Caco-2 (cell line): ENCODE results near the gene NDEL1. TPM values are rescaled to one million over a fixed set of nuclear protein-coding genes. Genes with fewer than 3 reads are reported as not detected.

ENCODE experiments used
- BruUV-seq: library from RNA; stranded (reverse); fragments of 400-500 nt; replicated peaks from 2 replicates; lab custom pipeline; 2021; lab: Mats Ljungman, UMichigan
- CTCF ChIA-PET: fragments of 300-600 bp; sonication (Branson Sonifier 250); formaldehyde crosslinking; loops from one replicate; lab custom pipeline; 2022; ENCODE audit warnings: antibody characterized with exemption; lab: Charles Lee
- POLR2A ChIA-PET: fragments of 300-600 bp; sonication (Branson Sonifier 250); formaldehyde crosslinking; loops from one replicate; lab custom pipeline; 2022; ENCODE audit warnings: antibody characterized with exemption; lab: Charles Lee
- DNase-seq, 2 experiments: peaks; one replicate each; pipeline versions ENCODE4 v3.0.0 to v3.0.0-alpha.2; 2020 to 2022
- H3K27me3 ChIP-seq: replicated peaks from 2 replicates; pipeline ENCODE4 v1.6.0; 2011; ENCODE audit warnings: low read length; ENCODE audit not compliant: control insufficient read depth, insufficient read depth
- H3K36me3 ChIP-seq: 2 replicates; pipeline ENCODE4 v1.5.1; 2011; ENCODE audit warnings: low read length; ENCODE audit not compliant: control insufficient read depth, insufficient read depth
- H3K4me1 ChIP-seq: fragments of 250-450 bp; sonication (Bioruptor Pico); 2 replicates; pipeline ENCODE4 v1.5.1; 2020; ENCODE audit warnings: mild to moderate bottlenecking
- H3K4me3 ChIP-seq: 2 replicates; pipeline ENCODE4 v1.5.1; 2011; ENCODE audit warnings: low read depth, mild to moderate bottlenecking, control low read depth, low read length
- H3K9me3 ChIP-seq: fragments of 250-450 bp; sonication (Bioruptor Pico); 2 replicates; pipeline ENCODE4 v1.5.1; 2020; ENCODE audit warnings: mild to moderate bottlenecking, moderate library complexity
- H3K27ac Mint-ChIP-seq: one replicate; pipeline ENCODE4 v1.8.0; 2022; ENCODE audit warnings: mixed read lengths; ENCODE audit not compliant: unreplicated experiment
- H3K27me3 Mint-ChIP-seq: one replicate; pipeline ENCODE4 v1.8.0; 2022; ENCODE audit warnings: mixed read lengths; ENCODE audit not compliant: insufficient read depth, unreplicated experiment
- H3K36me3 Mint-ChIP-seq: one replicate; pipeline ENCODE4 v1.8.0; 2022; ENCODE audit warnings: mild to moderate bottlenecking, mixed read lengths; ENCODE audit not compliant: insufficient read depth, unreplicated experiment
- H3K4me1 Mint-ChIP-seq: one replicate; pipeline ENCODE4 v1.8.0; 2022; ENCODE audit warnings: low read depth, mixed read lengths; ENCODE audit not compliant: unreplicated experiment
- H3K4me3 Mint-ChIP-seq: one replicate; pipeline ENCODE4 v1.8.0; 2022; ENCODE audit warnings: mild to moderate bottlenecking, moderate library complexity, mixed read lengths; ENCODE audit not compliant: unreplicated experiment
- H3K9me3 Mint-ChIP-seq: one replicate; pipeline ENCODE4 v1.8.0; 2022; ENCODE audit warnings: mixed read lengths; ENCODE audit not compliant: unreplicated experiment
- intact Hi-C: fragments of 100-400 bp; cut with micrococcal nuclease; formaldehyde crosslinking; loops from one replicate; pipeline ENCODE4 v1.10.0; 2022; ENCODE audit not compliant: unreplicated experiment
- total RNA-seq: library from RNA; stranded (reverse); gene quantifications from 2 replicates; pipeline ENCODE4 v1.2.3, GENCODE V29; 2022
- TF ChIP-seq, protein P1 (sequence below), 2 experiments: fragments of 200-600 bp in 1 of 2; IDR thresholded peaks; 1 replicate in 1 of 2; 2 replicates in 1 of 2; pipeline versions ENCODE4 v1.5.1 to v1.8.0; 2011 to 2022; ENCODE audit warnings: antibody characterized with exemption in 1 of 2, control low read depth in 1 of 2, inconsistent platforms in 1 of 2, low read depth in 1 of 2, low read length in 1 of 2, mild to moderate bottlenecking in 1 of 2, moderate library complexity in 1 of 2; ENCODE audit not compliant: insufficient read depth in 1 of 2, severe bottlenecking in 1 of 2, unreplicated experiment in 1 of 2

Gene NDEL1
- total RNA-seq, 1 experiment from 2014 or later = 32.2 TPM

DNA sequence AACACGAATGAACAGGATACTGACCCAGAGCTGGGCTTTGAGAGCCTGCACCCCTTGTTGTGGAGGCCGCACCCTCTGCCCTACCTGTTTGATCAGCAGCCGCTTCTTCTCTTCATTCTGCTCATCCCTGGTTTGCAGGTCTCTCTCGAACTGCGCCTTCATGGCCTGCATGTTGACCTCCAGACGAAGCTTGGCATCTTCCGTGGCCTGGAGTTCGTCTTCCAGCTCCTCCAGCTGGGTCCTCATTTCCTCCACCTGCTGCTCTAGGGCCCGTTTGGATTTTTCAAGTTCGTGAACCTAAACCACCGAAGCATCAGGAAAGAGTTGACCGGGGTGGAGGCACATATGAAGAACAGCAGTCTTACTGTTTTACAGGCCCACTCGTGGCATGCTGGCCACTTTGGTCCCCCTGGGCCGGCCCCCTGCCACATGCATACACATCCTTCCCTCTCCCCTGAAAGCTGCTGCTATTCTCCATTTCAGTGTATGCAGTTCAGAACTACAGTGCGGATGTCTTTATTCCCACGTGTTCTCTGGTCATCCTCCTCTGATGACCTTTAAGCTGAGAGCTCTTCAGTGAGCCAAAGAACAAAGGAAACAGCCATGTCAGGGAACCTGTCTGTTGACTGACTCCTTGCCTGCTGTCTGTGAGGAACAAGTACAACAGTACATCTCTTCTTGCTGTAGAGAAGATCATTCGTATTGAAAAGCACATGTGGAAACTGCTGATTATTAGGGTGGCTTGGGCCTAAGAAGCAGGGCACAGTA is 54.8 kb downstream of the NDEL1 start:
- Mint-ChIP-seq H3K36me3 (peaks cover 79% of the 10 kb centered on the region), H3K4me1 (no peaks in the 10 kb centered on the region), H3K9me3 (peaks cover 7% of the 10 kb centered on the region), H3K4me3 (no peak overlapping the region), H3K27ac (no peak overlapping the region), H3K27me3 (no peaks in the 10 kb centered on the region)
- Histone ChIP-seq H3K9me3 (no peaks in the 10 kb centered on the region), H3K27me3 (no peaks in the 10 kb centered on the region), H3K4me3 (no peak overlapping the region), H3K36me3 (no peaks in the 10 kb centered on the region; the same call in none of the 2 replicates), H3K4me1 (no peaks in the 10 kb centered on the region)
- intact Hi-C loops = no loop called here
- CTCF ChIA-PET = no interaction called here
- BruUV-seq = no TSS peak
- TF ChIP-seq, protein P1, sequence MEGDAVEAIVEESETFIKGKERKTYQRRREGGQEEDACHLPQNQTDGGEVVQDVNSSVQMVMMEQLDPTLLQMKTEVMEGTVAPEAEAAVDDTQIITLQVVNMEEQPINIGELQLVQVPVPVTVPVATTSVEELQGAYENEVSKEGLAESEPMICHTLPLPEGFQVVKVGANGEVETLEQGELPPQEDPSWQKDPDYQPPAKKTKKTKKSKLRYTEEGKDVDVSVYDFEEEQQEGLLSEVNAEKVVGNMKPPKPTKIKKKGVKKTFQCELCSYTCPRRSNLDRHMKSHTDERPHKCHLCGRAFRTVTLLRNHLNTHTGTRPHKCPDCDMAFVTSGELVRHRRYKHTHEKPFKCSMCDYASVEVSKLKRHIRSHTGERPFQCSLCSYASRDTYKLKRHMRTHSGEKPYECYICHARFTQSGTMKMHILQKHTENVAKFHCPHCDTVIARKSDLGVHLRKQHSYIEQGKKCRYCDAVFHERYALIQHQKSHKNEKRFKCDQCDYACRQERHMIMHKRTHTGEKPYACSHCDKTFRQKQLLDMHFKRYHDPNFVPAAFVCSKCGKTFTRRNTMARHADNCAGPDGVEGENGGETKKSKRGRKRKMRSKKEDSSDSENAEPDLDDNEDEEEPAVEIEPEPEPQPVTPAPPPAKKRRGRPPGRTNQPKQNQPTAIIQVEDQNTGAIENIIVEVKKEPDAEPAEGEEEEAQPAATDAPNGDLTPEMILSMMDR (IDR thresholded peaks at IDR 0.05; ENCODE audit: insufficient read depth in 1 of 2, low read depth in 1 of 2, low read length in 1 of 2, severe bottlenecking in 1 of 2, unreplicated experiment in 1 of 2) = no peak
- POLR2A ChIA-PET = no interaction called here
- DNase-seq = no peak

DNA sequence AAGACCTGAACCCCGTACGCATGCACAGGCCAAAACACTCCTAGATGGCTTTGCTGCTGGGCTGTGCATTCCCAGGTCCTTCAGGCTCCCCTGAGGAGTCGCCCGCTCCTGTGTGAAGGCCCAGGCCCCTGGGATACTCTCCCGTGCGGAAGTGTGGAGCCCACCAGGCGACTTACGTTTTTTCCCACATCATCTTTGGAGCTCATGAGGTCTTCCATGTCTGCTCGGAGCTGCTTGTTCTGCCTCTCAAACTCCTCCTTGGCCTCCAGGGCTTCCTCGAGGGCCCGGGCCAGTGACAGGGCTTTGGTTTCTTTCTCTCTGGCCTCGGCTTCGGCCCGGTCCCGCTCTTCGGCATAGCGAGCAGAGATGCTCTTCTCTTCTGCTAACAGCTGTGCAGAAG is 56.4 kb downstream of the NDEL1 start:
- Mint-ChIP-seq H3K27me3 (no peaks in the 10 kb centered on the region), H3K9me3 (no peaks in the 10 kb centered on the region), H3K4me3 (no peak overlapping the region), H3K27ac (no peak overlapping the region), H3K4me1 (no peaks in the 10 kb centered on the region), H3K36me3 (peaks cover 73% of the 10 kb centered on the region)
- no peak for DNase-seq
- Histone ChIP-seq H3K4me3 (no peak overlapping the region), H3K36me3 (no peaks in the 10 kb centered on the region; the same call in none of the 2 replicates), H3K4me1 (no peaks in the 10 kb centered on the region), H3K9me3 (no peaks in the 10 kb centered on the region), H3K27me3 (no peaks in the 10 kb centered on the region)
- BruUV-seq = no TSS peak
- CTCF ChIA-PET = no interaction called here
- POLR2A ChIA-PET = no interaction called here
- TF ChIP-seq, protein P1 (IDR thresholded peaks at IDR 0.05; ENCODE audit: insufficient read depth in 1 of 2, low read depth in 1 of 2, low read length in 1 of 2, severe bottlenecking in 1 of 2, unreplicated experiment in 1 of 2) = no peak
- intact Hi-C loops = no loop called here

DNA sequence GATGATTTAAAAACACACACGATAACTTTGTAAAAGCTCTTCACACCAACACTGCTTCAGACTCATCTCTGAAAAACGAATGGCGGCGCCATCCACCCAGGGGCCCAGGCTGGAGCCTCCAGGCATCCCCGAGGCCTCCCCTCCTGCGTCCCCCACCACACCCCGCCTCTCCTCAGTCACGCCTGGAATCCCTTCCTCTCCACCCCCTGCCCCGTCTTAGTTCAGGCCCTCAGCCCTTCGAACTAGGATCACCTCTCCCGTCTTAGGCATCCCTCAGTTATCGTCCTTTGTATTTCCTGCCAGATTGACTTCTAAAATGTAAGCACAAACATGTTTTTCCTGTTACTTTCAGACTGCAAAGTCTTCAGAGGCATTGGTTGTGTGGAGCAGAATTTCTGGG is 58.3 kb downstream of the NDEL1 start:
- CTCF ChIA-PET = no interaction called here
- intact Hi-C loops = no loop called here
- no peak overlapping the region for H3K4me3 Mint-ChIP-seq
- no peaks in the 10 kb centered on the region for H3K27me3 Mint-ChIP-seq
- H3K36me3 ChIP-seq = no peaks in the 10 kb centered on the region
- H3K9me3 ChIP-seq = no peaks in the 10 kb centered on the region
- H3K4me3 ChIP-seq = no peak overlapping the region
- no peak for DNase-seq
- no peaks in the 10 kb centered on the region for H3K9me3 Mint-ChIP-seq
- BruUV-seq = no TSS peak
- TF ChIP-seq, protein P1 (IDR thresholded peaks at IDR 0.05; ENCODE audit: insufficient read depth in 1 of 2, low read depth in 1 of 2, low read length in 1 of 2, severe bottlenecking in 1 of 2, unreplicated experiment in 1 of 2) = no peak
- no peaks in the 10 kb centered on the region for H3K4me1 Mint-ChIP-seq
- no peak overlapping the region for H3K27ac Mint-ChIP-seq
- H3K36me3 Mint-ChIP-seq = peaks cover 59% of the 10 kb centered on the region
- no peaks in the 10 kb centered on the region for H3K4me1 ChIP-seq
- POLR2A ChIA-PET = no interaction called here
- no peaks in the 10 kb centered on the region for H3K27me3 ChIP-seq
